NOMO-1 treated with dmso at 0.1 percent for 144 hours (cell line): ENCODE data around the gene KRTAP1-3.
"Not testable (repeated sequence)": the region's sequence is repeated elsewhere in the genome, so short reads cannot be mapped to it uniquely, and the experiment has no call there.

Source experiments
- DNase-seq: peaks from one replicate; lab custom pipeline; 2025; ENCODE audit not compliant: unreplicated experiment; lab: John Stamatoyannopoulos, UW

Gene KRTAP1-3

GRCh38 chr17:41034346-41034935 is at the start of gene KRTAP1-3:
Gene KRTAP1-3 (minus strand): TSS chr17:41034874. CDS start chr17:41034821, 53 bp downstream.
- DNase-seq: not testable (repeated sequence)

DNA sequence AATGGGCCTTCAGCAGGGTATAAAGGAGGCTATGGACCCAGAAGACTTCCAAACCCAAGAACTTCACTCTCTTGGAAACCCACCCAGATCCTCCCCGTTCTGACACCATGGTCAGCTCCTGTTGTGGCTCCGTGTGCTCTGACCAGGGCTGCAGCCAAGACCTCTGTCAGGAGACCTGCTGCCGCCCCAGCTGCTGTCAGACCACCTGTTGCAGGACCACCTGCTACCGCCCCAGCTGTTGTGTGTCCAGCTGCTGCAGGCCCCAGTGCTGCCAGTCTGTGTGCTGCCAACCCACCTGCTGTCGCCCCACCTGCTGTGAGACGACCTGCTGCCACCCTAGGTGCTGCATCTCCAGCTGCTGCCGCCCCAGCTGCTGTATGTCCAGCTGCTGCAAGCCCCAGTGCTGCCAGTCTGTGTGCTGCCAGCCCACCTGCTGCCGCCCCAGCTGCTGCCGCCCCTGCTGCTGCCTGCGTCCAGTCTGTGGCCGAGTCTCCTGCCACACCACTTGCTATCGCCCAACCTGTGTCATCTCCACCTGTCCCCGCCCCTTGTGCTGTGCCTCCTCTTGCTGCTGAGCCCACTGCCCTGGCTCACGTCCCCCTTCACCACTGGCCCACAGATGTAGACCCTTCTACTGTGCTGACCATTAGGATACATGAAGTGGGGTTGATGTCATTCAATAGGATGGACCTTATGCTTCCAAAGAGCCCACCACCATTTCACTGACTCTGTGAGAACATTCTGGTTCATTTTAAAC is 49.6 kb upstream of the KRTAP1-3 start, which contains the start of gene KRTAP4-7:
TSS of gene KRTAP4-7 (plus strand) at position 51 of the 757 bp plus-strand sequence. CDS start at position 108, 57 bp downstream.
- DNase-seq: not testable (repeated sequence)

GRCh38 chr17:41083427-41083826 is 48.8 kb upstream of the KRTAP1-3 start:
- not testable (repeated sequence) for DNase-seq

DNA sequence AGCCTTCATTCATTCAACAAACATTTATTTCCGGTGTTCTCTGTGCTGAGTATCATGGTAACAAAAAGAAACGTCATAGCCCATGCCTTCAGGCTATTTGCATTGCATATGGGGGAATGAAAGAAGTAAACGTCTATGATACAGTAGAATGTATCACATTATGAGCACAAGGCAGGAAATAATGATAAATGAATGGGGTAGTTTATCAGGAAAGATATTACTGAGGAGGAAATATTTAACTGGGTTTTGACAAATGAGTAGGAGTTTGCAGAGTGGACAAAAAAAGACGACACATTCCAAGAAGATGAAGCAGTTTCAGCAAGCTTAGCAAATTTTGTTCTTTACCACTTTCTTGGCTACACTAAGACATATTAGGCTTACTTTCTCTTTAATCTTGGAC is 48.0 kb upstream of the KRTAP1-3 start:
- no peak for DNase-seq

DNA sequence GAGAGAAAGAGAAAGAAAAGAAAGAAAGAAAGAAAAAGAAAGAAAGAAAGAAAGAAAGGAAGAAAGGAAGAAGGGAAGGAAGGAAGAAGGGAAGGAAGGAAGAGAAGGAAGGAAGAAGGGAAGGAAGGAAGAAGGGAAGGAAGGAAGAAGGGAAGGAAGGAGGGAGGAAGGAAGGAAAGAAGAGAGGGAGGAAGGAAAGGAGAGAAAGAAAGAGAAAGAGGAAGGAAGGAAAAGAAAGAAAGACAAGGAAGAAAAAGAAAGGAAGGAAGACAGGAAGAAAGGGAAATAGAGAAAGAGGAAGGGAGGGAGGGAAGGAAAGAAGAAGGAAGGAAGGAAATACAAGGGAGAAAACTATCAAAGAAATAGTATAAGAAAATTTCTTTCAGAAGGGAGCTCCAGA is 42.1 kb upstream of the KRTAP1-3 start:
- DNase-seq: no peak

- DNase-seq: no peak
Observed at GRCh38 chr17:41073676-41074075, 39.0 kb upstream of the KRTAP1-3 start.

GRCh38 chr17:41071606-41072360 is 37.1 kb upstream of the KRTAP1-3 start:
- no peak for DNase-seq

DNA sequence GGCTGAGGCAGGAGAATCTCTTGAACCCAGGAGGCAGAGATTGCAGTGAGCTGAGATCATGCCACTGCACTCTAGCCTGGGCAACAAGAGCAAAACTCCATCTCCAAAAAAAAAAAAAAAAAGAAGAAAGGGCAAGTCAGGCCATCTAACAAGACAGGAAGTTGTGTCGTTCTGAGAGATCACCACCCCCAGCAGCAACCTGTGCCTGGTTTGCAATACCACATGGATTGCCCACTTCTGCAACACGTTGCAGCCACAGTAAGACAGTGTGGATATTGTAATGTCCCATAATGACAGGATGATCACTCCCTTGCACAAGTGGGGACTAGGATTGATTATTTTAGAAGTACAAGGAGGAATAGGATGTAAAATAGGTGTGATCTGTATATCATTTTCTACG is 34.4 kb upstream of the KRTAP1-3 start:
- DNase-seq: no peak

DNA sequence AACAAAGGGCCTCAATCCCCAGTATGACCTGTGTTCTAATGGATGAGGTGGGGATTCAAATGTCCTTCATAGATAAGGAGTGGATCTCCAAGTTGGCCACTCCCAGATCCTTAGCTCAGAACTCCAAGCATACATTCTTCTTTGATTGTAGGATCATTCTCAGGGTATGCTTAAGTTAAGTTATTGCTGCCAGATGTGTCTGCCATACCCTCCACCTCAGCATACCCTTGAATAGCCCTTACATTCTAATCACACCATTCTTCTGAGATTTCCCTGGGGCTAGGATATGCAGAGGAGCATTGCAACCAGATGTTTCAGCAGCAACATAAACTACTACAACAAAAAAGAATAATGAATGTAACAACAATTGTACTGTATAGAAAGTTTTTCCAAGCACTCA is 32.6 kb upstream of the KRTAP1-3 start:
- no peak for DNase-seq

DNA sequence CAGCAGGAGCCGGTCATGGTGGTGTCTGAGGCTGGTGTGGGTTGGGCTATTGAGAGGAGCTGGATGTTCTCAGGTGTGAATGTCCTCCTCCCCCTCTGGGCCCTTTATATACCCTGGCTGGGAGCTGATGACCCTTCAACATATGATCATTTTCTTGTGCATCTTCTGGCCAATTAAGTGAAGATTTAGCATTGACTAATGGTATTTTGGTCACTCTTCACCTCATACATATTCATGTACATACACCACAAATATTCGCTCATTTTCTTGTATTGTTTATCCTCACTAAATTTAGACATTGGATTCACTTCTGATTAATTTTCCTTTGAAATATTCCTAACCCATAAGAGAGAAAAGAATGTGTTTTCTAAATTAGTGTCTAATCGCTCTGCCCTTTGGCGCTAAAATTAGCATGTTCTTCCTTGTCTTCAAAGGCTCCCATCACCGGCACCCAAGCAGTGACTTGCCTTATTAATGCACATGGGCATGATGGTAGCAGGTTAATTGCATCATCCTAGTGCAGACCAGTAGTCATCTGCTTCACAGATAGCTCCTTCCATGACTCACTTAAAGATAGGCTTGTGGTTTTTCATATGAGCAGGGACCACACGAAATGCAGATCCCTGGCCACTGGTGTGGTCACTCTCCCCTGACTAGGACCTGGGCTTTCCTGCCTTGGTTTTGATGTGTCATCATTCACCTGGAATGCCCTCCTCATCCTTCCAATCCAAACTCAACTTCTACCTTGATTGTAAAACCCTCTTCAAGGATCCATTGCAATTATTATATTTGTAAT is 31.4 kb upstream of the KRTAP1-3 start, which contains the start of gene KRTAP2-4:
TSS of gene KRTAP2-4 (minus strand) at position 51 of the 796 bp plus-strand sequence. CDS start at position 17, 34 bp downstream.
- no peak for DNase-seq

DNA sequence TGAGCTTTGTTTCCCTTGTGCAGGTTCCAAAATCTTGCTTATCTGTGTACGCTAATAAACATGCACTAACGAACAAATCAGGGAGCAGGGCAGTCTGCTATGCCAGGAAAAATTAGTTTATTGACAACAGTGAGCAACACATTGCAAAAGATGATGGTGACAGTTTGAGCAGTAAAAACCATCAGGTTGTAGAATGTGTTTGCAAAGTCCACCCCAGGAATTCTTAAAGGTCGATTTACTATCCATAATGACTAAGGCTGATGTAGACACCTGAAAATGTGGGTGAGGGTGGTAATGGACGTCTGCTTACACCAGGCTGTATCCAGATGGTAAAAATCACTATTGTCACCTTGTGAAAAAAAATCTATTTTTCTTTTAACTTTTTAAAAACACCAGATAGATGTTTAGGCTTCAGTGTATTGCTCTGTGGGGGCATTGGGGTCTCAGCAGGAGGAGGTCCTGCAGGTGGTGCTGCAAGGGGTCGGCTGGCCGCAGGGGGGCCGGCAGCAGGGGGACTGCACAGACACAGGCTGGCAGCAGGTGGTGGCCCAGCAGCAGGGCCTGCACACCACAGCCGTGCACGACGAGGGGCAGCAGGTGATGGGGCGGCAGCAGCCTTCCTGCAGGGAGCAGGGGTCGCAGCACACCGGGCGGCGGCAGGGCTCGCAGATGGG is 30.5 kb upstream of the KRTAP1-3 start:
- DNase-seq: not testable (repeated sequence)

- DNase-seq: no peak
Observed at GRCh38 chr17:41064301-41064700, 29.6 kb upstream of the KRTAP1-3 start.

DNA sequence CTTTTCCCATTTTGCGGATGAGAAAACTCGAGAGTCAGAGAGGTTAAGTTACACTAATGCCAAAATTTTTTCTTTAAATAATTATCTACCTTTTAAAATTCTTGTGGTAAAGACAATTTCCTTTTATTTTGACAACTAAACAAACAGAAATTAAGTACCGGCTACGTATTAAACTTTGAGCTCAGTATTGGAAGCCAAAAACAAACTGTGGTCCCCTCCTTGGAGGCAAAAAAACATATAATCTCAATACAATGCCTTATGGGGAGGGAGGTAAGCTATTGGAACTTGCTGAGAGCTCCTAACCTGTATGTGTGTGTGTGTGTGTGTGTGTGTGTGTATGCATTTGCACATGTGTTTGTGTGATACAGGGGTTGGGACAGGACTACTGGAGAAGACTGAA is 28.8 kb upstream of the KRTAP1-3 start:
- no peak for DNase-seq

DNA sequence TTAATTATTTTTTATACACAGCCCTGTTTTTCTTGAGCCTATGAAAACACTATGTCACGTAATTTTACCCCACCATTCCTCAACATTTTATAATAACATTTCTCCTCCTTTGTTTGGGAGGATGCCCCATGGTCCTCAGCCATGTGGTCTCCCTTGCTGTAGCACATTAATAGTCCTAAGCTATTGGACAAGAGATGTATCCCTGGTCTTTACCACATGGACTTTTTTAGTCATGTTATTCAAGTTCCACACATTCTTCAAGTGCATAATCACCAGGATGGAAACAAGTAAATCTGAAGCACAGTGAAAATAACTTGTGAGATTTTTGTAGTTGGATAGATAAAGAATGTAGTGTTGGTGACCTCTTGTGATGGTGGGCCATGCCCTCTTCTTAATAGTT is 27.3 kb upstream of the KRTAP1-3 start:
- DNase-seq: no peak

- DNase-seq: no peak
Observed at GRCh38 chr17:41060052-41060604, 25.5 kb upstream of the KRTAP1-3 start, which contains the start of gene KRTAP2-3. Gene KRTAP2-3 (minus strand): TSS chr17:41060114. CDS start chr17:41060050, 64 bp downstream.

DNA sequence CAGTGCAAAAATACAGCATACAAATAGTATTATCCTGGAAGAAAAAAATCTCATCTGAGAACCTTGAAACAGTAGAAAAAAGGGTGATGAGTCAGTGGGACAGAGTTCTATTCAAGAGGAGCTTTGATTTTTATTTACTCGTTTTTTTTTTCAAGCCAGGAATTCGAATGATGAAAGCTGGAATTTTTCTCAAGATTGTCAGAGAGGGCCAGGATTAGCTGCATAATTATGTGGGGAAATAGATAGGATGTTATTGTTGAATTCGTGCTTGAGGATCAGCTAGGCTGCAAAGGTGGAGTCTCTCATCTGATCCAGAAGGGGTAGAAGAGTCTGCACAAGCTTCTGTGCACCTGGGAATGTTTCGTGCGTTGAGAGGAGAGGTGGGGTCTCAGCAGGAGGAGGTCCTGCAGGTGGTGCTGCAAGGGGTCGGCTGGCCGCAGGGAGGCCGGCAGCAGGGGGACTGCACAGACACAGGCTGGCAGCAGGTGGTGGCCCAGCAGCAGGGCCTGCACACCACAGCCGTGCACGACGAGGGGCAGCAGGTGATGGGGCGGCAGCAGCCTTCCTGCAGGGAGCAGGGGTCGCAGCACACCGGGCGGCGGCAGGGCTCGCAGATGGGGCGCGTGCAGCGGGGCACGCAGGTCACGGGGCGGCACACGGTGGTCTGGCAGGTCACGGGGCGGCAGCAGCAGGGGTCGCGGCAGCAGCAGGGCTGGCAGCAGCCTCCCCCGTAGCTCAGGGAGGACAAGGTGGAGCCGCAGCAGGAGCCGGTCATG is 24.8 kb upstream of the KRTAP1-3 start:
- not testable (repeated sequence) for DNase-seq

GRCh38 chr17:41058741-41059140 is 24.1 kb upstream of the KRTAP1-3 start:
- DNase-seq: no peak

- DNase-seq: no peak
Observed at GRCh38 chr17:41057547-41057946, 22.9 kb upstream of the KRTAP1-3 start.

- DNase-seq: not testable (repeated sequence)
Observed at GRCh38 chr17:41055130-41055529, 20.5 kb upstream of the KRTAP1-3 start, which contains the start of gene KRTAP2-2. Gene KRTAP2-2 (minus strand): TSS chr17:41055230. CDS start chr17:41055211, 19 bp downstream.
